Left hindlimb (tissue), 1 donor: ENCODE measurements around the gene CTTN.

Source experiments
- DNase-seq: peaks from one replicate; pipeline ENCODE4 v3.0.0-alpha.2; 2018

The CTTN gene

DNA sequence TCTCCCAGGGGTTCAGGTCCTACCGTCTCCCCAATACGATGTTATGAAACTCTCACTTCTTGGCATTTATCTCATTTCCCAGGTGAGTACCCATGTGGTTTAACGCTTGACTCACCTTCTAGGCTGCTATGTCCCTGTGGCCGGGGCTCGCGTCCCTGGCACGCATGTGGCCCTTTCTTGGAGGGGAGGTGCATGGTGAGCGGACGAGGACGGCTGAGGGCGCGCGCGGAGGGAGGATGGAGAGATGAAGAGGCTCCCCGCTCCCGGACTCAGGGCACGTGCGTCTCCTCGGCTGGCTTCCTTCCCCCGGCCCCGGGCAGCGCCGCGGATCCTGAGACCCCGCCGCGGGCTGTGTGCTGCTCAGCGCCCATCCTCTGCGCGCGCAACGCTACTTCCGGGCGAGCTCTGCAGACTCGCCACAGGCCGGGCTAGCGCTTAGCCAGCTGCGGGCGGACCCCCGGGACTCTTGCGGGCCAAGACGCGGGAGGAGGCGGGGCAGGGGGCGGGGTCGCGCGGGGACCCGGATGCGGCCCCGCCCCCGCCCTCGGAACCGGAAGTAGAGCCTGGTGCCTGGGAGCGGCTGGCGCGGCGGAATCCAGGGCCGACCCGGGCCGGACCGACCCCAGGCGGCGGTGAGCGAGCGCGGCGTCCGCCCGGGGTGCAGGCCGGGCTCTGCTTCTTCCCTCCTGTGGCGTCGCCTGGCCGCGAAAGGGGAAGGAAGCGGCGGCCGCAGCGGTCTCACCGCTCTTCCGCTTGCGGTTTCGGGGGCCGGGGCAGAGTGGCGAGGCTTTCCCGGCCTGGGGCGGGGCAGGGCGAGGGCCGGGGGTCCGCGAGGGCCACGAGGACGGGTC, at the start of gene CTTN:
TSS of gene CTTN (plus strand) at position 547 of the 851 bp plus-strand sequence. CDS start 8,769 bp downstream, outside the sequence.
- peak; percentile 90 for DNase-seq

DNA sequence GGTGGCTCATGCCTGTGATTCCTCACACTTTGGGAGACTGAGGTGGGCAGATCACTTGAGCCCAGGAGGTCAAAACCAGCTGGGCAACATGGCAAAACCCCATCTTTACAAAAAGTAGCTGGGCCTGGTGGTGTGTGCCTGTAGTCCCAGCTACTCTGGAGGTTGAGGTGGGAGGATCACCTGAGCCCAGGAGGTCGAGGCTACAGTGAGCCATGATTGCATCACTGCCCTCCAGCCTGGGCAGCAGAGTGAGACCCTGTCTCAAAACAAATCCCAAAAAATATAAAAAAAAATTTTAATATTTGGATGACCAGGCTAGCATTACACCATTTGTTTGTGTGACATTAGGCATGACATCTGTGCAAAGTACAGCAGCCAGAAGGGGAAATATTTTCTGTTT, 49.7 kb upstream of the CTTN start:
- no peak for DNase-seq

DNA sequence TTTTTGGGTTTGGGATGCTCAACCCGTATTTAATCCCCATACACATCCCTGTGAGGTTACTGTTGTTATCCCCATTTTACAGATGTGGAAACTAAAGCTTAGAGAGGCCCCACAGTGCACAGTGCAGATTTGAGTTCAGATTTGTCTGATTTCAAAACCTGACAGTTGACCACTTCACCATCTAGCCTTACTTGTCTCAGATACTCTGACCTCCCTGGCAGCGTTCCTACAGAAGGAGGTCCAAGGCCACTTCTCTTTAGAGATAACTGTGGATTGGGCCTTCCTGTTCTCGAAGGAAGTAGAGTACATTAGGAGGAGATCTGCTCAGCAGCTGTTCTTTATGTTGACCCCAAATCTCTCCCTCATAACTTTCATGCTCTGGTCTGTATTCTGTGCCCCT, 46.7 kb upstream of the CTTN start:
- DNase-seq, result no peak

DNA sequence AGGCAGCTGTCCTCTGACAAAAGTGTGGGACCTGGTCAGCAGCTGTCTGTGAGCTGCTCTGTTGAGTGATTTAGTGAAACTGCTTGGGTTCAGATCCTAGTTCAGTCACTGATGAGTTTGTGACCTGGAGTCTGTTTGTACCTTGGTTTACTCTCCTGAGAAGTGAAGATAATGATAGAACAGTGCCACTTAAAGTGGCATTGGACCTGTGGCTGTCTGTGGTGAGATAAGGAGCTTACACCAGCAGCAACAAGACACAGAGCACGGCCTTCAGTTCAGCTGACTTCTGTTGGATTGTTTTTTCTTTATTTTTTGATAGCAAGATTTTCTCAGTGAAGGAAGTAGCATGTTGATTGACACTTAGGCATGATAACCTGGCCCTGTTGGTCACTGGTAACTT, 46.2 kb upstream of the CTTN start:
- DNase-seq, result no peak

DNA sequence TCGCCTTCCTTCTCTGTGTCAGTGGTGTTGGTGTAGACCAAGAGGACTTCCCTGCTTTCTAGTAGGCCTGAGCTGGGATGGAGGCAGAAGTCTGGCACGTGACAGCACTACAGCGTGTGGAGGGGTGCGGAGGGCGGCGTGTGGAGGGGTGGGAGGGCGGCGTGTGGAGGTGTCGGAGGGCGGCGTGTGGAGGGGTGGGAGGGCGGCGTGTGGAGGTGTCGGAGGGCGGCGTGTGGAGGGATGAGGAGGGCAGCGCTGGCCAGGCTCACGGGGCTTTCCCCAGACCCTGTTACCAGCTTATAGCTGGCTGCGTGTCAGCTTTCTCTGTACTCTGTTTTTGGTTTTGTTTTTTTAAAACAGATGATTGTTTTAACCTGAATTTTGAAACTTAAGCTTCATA, 45.7 kb upstream of the CTTN start:
- DNase-seq, result no peak

DNA sequence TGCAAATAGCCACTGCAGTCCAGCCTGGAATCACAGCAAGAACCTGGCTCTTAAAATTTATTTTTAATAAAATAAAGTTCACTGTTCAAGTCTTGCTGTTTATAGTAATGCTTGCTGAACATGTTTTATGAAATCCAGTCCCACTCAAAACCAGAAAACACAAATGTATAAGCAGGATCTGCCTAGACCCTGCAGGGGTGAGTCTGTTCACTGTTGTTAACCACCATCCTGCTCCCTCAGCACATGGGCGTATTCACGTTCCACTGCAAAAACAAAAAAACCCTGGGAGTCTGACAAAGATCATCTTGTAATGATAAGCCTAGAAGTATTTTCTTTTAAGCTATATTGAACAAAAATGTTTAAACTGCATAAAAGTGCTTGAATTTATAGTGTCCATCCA, 45.0 kb upstream of the CTTN start:
- DNase-seq, result no peak

DNA sequence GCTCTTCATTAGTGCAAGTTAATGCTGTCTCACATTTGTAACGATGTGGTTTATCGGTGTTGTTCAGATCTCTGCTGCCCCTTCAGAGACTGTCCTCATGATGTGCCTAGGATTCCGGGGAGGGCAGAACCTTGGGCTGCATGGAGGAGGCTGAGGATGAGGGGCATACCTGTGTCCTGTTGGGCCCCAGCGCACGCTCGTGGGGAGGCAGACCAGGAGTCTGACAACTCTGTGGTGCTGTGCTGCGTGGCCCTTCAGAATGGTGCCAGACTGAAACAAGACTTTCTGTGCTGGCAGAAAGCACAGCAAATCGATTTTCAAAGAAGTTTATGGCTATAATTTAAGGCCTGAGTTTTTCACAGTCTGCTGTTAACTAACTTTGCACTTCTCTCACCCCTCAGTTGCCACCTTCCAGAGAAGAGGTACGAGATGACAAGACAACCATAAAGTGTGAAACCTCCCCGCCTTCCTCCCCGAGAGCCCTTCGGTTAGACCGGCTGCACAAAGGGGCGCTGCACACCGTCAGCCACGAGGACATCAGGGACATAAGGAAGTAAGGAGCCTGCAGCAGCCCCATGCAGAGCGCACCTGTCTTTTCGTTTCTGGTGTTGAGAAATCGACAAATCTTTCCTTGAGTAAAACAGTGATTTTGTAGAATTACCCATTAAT, 44.3 kb upstream of the CTTN start:
- DNase-seq, result no peak

DNA sequence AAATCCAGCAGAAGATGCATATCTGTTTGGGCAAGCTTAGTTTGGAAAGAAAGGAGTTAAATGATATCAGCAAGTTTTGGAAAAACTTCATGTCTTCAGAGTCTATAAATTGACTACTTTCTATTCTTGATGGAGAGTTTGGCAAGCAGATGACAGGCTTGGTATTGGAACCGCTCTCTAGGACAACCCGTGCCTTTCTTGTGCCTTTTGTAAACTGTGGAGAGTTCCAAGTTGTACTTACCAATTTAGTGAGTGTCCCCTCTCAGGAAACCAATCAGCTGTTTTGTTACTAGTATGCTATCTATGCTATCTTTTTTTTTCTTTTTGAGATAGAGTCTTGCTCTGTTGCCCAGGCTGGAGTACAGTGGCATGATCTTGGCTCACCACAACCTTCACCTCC, 43.7 kb upstream of the CTTN start:
- no peak for DNase-seq

DNA sequence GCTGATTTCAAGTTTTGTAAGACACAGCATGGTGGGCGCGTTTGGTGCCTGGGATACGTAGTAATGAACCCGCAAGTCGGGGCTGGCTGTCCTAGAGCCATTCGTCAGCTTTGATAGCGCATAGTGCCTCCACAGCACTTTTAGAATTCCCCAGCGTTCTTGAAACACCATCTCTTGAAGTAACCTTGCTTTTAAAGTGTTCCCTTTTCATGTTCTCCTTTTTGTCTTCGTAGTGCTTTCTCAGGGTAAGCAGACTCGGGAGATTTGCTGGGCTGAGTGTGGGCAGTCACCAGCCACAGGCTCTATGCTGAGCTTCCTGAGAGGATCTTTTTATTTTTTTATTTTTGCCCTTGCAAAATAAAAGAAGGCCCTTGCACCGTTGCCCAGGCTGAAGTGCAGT, 39.6 kb upstream of the CTTN start:
- DNase-seq, result no peak

DNA sequence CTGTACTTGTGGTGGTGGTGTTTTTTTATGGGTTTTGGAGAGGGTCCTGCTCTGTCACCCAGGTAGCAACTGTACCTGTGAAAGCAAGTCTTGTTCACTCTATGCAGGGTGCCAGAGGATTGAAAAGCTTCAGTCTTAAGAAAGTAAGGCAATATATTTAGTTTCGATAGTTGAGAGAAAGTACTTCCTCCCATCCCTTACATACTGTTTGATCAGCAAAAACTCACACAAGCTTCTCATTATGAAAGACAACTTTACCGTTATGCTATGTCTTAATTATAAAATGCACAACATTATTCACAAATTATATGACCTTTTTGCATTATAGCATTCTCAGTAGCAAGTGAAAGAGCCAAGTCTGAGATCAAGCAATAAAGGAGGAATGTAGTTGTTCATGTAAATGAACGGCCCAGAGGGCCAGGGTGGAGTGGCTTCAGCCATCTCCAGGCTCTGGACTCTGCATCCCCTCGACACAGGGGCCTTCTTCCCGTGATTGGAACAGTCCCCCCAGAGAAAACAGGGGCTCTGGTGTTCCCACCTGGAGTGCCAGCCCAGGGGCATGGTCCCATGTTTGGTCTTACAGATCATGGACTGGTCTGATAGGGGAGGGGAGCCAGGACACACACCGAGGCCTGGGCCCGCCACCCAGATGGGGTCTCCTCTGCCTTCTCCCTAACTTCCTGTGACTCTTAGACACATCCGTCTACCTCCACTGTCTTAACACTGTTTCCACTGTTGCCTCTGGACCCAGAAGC, 38.7 kb upstream of the CTTN start:
- DNase-seq, result no peak

DNA sequence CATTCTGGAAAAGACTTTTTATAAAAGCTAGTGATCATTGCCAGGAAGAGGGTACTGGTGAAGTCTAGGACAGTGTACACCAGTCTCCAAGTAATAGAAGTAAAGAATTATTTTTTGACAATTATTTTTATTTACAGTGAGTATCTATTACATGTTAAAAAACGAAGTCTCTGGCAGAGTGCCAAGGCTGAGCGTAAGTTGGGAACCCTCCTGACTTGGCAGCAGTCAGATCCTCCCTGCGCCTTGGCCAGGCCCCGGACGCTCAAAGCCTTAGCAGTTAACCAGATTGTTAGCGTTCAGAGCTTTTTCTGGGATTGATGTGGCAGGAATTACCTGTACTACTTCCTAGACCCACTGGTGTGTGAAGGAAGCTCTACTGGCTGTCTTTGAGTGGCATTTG, 38.1 kb upstream of the CTTN start:
- no peak for DNase-seq

DNA sequence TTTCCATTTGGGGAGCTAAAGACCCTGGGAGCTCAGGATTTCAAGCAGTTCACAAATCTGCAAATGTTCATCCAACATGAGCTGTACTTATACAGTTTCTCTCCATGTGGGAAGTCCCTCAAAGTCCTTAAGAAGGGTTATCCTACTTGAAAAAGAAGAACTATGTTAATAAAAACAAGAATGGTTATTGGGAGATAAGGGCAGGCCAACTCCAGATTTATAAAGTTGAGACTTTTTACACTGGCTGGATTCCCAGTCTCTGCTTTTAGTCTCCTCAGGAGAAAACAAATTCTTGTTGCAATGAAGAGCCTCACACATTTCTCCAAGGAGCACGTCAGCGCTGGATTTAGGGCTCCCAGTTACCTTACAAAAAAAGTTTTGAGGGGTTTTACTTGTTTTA, 34.2 kb upstream of the CTTN start:
- no peak for DNase-seq

DNA sequence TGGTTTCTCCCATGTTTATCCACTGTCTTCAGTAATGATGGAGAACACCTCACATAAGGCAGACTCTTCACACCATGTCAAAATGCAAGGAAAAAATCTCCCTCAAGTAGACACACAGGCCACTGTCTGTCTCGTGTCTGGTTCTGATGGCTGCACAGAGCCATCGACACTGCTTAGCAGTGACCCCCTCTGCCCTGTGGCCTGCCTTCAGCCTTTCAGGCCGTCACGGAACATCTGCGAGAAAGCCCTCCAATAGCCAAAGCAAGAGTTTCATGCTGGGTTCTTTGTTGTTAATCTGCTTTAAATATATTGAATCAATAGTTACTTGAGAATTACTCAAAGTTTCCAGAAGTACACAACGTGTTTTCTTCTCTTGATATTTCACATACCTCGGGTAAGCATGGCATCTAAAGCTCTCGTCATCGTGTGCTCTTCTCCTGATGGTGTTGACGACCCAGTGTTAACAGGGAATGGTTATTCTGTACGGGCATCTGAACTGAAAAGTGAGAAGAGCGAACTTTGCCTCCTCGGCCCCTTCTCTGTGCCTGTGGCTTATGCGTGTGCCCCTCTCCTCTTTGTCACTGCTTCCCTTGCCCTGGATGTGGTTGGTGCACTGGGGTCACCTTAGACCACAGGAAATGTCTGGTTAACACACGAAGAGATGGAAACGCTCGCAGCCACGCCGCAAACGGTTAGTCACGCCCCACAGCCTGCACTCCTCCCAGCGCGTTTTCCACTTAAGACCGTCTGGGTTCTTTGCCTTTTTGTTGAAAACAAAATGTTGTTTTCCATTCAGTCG, 33.4 kb upstream of the CTTN start:
- DNase-seq, result no peak

DNA sequence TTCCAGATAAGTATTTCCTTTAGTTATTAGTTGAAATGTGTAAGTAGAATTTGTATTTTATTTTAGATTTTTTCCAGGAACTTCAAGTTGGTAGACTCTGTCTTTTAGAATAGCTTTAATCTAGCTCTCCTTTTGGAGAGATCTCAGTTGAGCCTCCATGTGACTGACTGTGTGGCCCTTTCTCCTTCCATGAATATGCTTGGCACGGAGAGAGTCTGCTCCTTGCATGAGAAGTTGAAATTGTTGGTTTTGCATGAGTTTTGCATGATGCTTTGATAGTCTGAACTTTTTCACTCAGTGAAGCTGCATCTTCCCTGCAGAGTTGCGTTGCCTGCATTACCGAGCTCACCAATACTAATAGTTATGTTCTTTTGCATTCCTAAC, 32.8 kb upstream of the CTTN start:
- DNase-seq, result no peak

DNA sequence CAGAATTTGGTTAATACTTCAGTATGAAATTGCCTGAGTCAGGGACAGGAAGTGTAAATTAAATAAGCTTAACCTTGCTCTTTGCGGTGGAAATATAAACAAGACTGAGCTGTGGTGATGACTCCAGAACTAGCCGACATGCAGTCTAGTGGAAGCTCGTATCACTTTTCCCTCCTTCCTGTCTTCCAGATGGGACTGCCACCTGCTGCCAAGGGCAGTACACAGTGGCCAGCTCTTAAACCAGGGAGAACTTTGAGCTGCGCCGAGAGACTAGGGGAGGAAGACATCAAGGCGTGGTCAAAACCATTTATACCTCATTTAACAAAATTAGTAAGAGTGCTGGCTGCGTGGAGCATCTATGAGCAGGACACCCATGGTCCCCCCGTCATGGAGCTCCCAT, 31.3 kb upstream of the CTTN start:
- no peak for DNase-seq

DNA sequence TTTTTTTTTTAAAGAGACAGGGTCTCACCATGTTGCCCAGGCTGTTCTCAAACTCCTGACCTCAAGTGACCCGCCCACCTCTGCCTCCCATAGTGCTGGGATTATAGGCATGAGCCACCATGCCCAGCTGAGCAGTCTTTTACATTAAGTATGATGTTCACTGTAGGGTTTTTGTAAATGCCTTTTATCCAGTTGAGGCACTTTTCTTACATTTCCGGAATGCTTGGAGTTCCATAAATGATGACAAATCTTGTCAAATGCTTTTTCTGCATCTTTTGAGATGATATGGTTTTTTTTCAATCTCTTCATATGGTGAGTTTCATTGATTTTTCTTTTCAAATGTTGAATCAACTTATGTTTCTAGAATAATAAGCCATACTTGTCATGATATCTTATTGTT, 29.4 kb upstream of the CTTN start:
- no peak for DNase-seq

DNA sequence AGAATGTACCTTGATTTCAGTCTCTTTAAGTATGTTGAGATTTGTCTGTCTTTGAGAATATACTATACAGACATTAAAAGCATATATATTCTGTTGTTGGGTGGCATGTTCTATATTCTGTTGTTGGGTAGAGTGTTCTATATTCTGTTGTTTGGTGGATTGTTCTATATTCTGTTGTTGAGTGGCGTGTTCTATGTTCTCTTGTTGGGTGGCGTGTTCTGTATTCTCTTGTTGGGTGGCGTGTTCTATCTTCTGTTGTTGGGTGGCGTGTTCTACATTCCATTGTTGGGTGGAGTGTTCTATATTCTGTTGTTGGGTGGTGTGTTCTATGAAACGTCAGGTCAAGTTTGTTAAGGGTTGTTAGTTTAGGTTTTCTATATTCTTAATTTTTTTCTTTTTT, 27.1 kb upstream of the CTTN start:
- DNase-seq, result no peak

DNA sequence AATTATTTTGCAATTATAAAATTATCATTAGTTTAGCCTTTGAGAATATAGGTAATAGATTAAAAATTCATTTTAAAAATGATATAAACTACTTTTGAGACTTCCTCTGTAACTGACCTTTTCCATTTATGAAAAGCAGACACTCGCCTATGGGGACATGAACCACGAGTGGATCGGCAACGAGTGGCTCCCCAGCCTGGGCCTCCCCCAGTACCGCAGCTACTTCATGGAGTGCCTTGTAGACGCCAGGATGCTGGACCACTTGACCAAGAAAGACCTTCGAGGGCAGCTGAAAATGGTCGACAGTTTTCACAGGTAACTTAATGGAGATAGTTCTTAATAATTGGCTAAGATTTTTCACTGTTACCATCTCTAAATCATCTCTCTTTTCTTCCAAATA, 26.3 kb upstream of the CTTN start:
- DNase-seq, result no peak

DNA sequence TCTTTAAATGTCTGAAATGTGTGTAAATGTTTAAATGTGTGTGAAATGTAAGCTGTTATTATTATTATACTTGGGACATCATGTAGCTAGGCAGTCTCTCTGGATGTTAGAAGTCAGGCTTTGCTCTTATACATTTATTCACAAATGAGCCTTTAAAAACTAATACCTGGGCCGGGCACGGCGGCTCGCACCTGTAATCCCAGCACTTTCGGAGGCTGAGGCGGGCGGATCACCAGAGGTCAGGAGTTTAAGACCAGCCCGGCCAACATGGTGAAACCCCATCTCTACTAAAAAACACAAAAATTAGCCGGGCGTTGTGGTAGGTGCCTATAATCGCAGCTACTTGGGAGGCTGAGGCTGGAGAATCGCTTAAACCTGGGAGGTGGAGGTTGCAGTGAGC, 21.7 kb upstream of the CTTN start:
- no peak for DNase-seq

DNA sequence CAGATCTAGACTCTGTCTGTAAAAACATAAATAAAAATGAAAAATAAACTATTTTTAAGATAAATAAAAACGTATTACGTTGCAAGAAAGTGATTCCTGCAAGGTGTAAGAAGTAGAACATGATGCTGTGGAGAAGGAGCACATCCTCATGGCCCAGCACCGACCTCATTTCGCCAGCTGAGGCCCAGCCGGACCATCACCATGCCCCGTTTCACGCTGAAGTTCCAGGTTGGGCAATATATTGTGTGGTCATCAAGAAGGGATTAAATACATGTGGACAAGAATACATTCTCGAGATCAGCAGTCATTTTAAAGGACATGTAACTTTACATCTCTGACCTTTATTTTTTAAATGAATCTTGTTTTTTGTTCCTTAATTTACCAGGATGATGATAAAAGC, 20.7 kb upstream of the CTTN start:
- no peak for DNase-seq

DNA sequence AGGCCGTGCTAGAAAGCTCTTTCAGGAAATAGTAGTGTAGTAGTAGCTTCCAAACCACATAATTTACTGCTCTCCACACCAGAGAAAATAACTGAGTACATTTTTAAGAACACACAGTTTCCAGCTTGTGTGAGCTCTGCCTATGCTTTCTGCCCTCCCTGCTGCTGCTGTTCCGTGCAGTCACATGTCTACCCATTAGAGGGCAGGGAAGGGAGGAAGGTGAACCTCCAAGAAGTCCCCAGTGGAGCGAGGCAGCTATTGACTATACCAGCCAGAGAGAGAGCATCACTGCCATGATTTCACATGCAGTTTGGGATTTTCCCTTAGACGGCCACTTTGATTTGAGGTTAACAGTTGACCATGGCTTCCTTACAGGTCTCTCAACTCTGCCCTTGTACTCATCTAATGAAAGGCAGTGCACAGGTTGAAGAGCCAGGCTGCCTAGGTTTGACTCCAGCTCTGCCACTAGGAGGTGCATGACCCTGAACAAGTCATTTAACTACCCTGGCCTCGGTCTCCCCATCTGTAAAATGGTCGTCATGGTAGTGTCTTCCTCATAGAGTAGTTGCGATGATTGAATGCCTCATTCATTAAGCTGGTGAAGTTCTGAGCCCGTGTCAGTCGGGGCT, 19.7 kb upstream of the CTTN start:
- no peak for DNase-seq

DNA sequence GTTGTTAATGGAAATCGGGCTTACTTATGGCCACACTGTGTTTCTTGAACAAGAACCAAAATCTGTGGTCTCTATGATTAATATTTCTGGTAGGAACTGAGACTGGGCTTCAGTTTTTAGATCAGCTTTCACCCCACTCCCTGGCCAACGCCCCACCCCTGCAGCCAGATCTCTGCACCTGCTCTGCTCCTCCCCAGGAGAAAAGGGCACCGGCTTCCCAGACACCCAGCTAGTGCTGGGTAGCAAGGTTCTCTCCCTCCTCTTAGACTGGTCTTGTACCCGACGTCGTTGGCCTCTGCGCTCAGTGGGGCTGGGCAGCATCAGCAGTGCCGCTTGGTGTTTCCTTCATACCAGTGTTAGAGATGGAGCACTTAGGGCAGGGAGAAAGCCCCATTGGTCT, 17.0 kb upstream of the CTTN start:
- no peak for DNase-seq
